HCT116 (cell line): ENCODE data around the gene OR10A6. TPM values are rescaled to one million over a fixed set of nuclear protein-coding genes. Genes with fewer than 3 reads are reported as not detected.

Experiments used
- ATAC-seq: fragments of 200-7000 bp; cut with Tn5 transposase; 2 replicates; pipeline ENCODE4 v1.9.1; 2020; ENCODE audit warnings: mild to moderate bottlenecking, moderate library complexity
- BruUV-seq: library from RNA; stranded (reverse); fragments of 400-500 nt; replicated peaks from 2 replicates; lab custom pipeline; 2021; lab: Mats Ljungman, UMichigan
- CTCF ChIA-PET: fragments of 300-600 bp; sonication (Branson Sonifier 250); formaldehyde crosslinking; loops from one replicate; lab custom pipeline; 2021; ENCODE audit warnings: antibody characterized with exemption; lab: Charles Lee
- POLR2A ChIA-PET: fragments of 300-600, 350-600 bp; sonication (Branson Sonifier 250); formaldehyde crosslinking; loops from one replicate; lab custom pipeline; 2021; ENCODE audit warnings: antibody characterized with exemption; lab: Charles Lee
- RAD21 ChIA-PET, 2 experiments: fragments of 300-600 bp; sonication (Branson Sonifier 250); formaldehyde crosslinking; loops; one replicate each; lab custom pipeline; 2023; ENCODE audit warnings: low total read pairs in 2 of 2; ENCODE audit not compliant: uncharacterized antibody in 2 of 2, unreplicated experiment in 2 of 2, low non-redundant PET in 1 of 2; lab: Charles Lee
- DNase-seq: peaks from one replicate; pipeline ENCODE4 v3.0.0-alpha.2; 2010; ENCODE audit warnings: low read depth, low spot score
- H2AFZ ChIP-seq: fragments of 200-600 bp; shearing (Covaris generic), sonication (generic); 2 replicates; pipeline ENCODE4 v1.6.1; 2017; ENCODE audit warnings: low read depth, mixed run types, mixed read lengths, antibody characterized with exemption, low read length; ENCODE audit not compliant: poor library complexity, severe bottlenecking
- H3K27ac ChIP-seq: 2 replicates; pipeline ENCODE4 v1.5.1; 2012; ENCODE audit warnings: low read depth, low read length
- H3K27me3 ChIP-seq: fragments of 200-600 bp; sonication (generic); 2 replicates; pipeline ENCODE4 v1.6.1; 2016; ENCODE audit warnings: mixed run types, low read length, mixed read lengths; ENCODE audit not compliant: insufficient read depth
- H3K36me3 ChIP-seq, 2 experiments: fragments of 200-500 bp in 1 of 2; fragments of 200-600 bp in 1 of 2; sonication (Bioruptor generic) in 1 of 2; sonication (generic) in 1 of 2; 2 replicates each; pipeline versions ENCODE4 v1.5.1 to v1.6.1; 2014 to 2016; ENCODE audit warnings: low read length in 2 of 2, inconsistent platforms in 1 of 2, mixed read lengths in 1 of 2, mixed run types in 1 of 2; ENCODE audit not compliant: insufficient read depth in 2 of 2, control insufficient read depth in 1 of 2
- H3K4me1 ChIP-seq, 2 experiments: fragments of 200-600 bp in 1 of 2; sonication (generic) in 1 of 2; 2 replicates each; pipeline versions ENCODE4 v1.5.1 to v1.6.1; 2012 to 2017; ENCODE audit warnings: low read length in 2 of 2, inconsistent platforms in 1 of 2, mild to moderate bottlenecking in 1 of 2, mixed read lengths in 1 of 2, mixed run types in 1 of 2, moderate library complexity in 1 of 2; ENCODE audit not compliant: insufficient read depth in 2 of 2, control insufficient read depth in 1 of 2
- H3K4me2 ChIP-seq: fragments of 200-600 bp; sonication (generic); 2 replicates; pipeline ENCODE4 v1.6.1; 2017; ENCODE audit warnings: mixed run types, low read length, mixed read lengths
- H3K4me3 ChIP-seq, 2 experiments: fragments of 200-600 bp in 1 of 2; sonication (generic) in 1 of 2; replicated peaks in 1 of 2; 2 replicates each; pipeline ENCODE4 v1.5.1; 2011 to 2016; ENCODE audit warnings: low read length in 2 of 2, control low read depth in 1 of 2, low read depth in 1 of 2, mild to moderate bottlenecking in 1 of 2, mixed read lengths in 1 of 2, mixed run types in 1 of 2
- H3K79me2 ChIP-seq: fragments of 200-600 bp; sonication (generic); 2 replicates; pipeline ENCODE4 v1.6.1; 2017; ENCODE audit warnings: mild to moderate bottlenecking, mixed run types, low read length, moderate library complexity, mixed read lengths; ENCODE audit not compliant: insufficient read depth
- H3K9ac ChIP-seq: fragments of 200-600 bp; sonication (generic); 2 replicates; pipeline ENCODE4 v1.6.1; 2016; ENCODE audit warnings: low read length, mixed read lengths
- H3K9me2 ChIP-seq: fragments of 200-600 bp; sonication (generic), shearing (Covaris generic); 2 replicates; pipeline ENCODE4 v1.6.1; 2017; ENCODE audit warnings: mixed run types, mild to moderate bottlenecking, moderate library complexity; ENCODE audit not compliant: insufficient read depth
- H3K9me3 ChIP-seq, 2 experiments: fragments of 200-500 bp in 1 of 2; fragments of 200-600 bp in 1 of 2; sonication (Bioruptor generic) in 1 of 2; sonication (generic) in 1 of 2; 2 replicates each; pipeline ENCODE4 v1.6.1; 2014 to 2017; ENCODE audit warnings: low read length in 2 of 2, mixed read lengths in 2 of 2, inconsistent platforms in 1 of 2, low read depth in 1 of 2, mild to moderate bottlenecking in 1 of 2, mixed run types in 1 of 2, moderate library complexity in 1 of 2; ENCODE audit not compliant: control insufficient read depth in 1 of 2, insufficient read depth in 1 of 2
- H4K20me1 ChIP-seq: fragments of 200-600 bp; sonication (generic), shearing (Covaris generic); 2 replicates; pipeline ENCODE4 v1.6.1; 2017; ENCODE audit warnings: mixed run types, mild to moderate bottlenecking, moderate library complexity; ENCODE audit not compliant: insufficient read depth
- CBX3 ChIP-seq: IDR thresholded peaks from 2 replicates; pipeline ENCODE4 v1.6.1; 2012; ENCODE audit warnings: low read depth
- EGR1 ChIP-seq: IDR thresholded peaks from 2 replicates; pipeline ENCODE4 v1.6.1; 2012; ENCODE audit warnings: low read depth
- EZH2 ChIP-seq: fragments of 200-600 bp; sonication (generic); IDR thresholded peaks from 2 replicates; pipeline ENCODE4 v1.6.1; 2017; ENCODE audit warnings: antibody characterized with exemption, mixed run types
- FOSL1 ChIP-seq: IDR thresholded peaks from 2 replicates; pipeline ENCODE4 v1.6.1; 2012; ENCODE audit warnings: low read depth
- POLR2A ChIP-seq: IDR thresholded peaks from 2 replicates; pipeline ENCODE4 v1.7.0; 2011; ENCODE audit warnings: borderline replicate concordance; ENCODE audit not compliant: insufficient read depth, insufficient read length; ENCODE audit errors: extremely low read depth
- RAD21 ChIP-seq: IDR thresholded peaks from 2 replicates; pipeline ENCODE4 v1.6.1; 2012; ENCODE audit warnings: low read depth, mild to moderate bottlenecking
- REST ChIP-seq: IDR thresholded peaks from 2 replicates; pipeline ENCODE4 v1.6.1; 2012; ENCODE audit warnings: low read depth
- SRF ChIP-seq: IDR thresholded peaks from 2 replicates; pipeline ENCODE4 v1.6.1; 2012; ENCODE audit warnings: low read depth
- TCF7L2 ChIP-seq: IDR thresholded peaks from 2 replicates; pipeline ENCODE4 v1.7.0; 2011; ENCODE audit warnings: borderline replicate concordance, inconsistent platforms; ENCODE audit not compliant: insufficient read depth, insufficient read length; ENCODE audit errors: extremely low read depth
- ZNF274 ChIP-seq: fragments of 200-500 bp; sonication (Bioruptor generic); IDR thresholded peaks from 2 replicates; pipeline ENCODE4 v1.6.1; 2014; ENCODE audit warnings: mild to moderate bottlenecking, low read depth, low read length, inconsistent platforms
- intact Hi-C: fragments of 100-400 bp; cut with micrococcal nuclease; formaldehyde crosslinking; loops from 2 replicates; pipeline ENCODE4 v1.10.0; 2022
- total RNA-seq: library from RNA; stranded (reverse); gene quantifications from one replicate; pipeline ENCODE4 v1.2.1, GENCODE V29; 2021; ENCODE audit not compliant: unreplicated experiment
- TF ChIP-seq, protein P1 (sequence below): IDR thresholded peaks from 2 replicates; pipeline ENCODE4 v1.6.1; 2011; ENCODE audit warnings: mild to moderate bottlenecking, low read length, moderate library complexity; ENCODE audit not compliant: insufficient replicate concordance; ENCODE audit errors: extremely low read depth
- TF ChIP-seq, protein P2 (sequence below): IDR thresholded peaks from 2 replicates; pipeline ENCODE4 v1.6.1; 2012
- TF ChIP-seq, protein P3 (sequence below), 3 experiments: fragments of 200-600 bp in 1 of 3; sonication (generic) in 1 of 3; IDR thresholded peaks in 2 of 3; conservative IDR thresholded peaks in 1 of 3; 2 replicates each; pipeline ENCODE4 v1.5.1; 2012 to 2017; ENCODE audit warnings: low read depth in 2 of 3, low read length in 2 of 3, antibody characterized with exemption in 1 of 3, borderline replicate concordance in 1 of 3, control low read depth in 1 of 3, mild to moderate bottlenecking in 1 of 3, mixed read lengths in 1 of 3, mixed run types in 1 of 3, moderate library complexity in 1 of 3; ENCODE audit not compliant: insufficient read depth in 1 of 3

OR10A6 gene
- total RNA-seq, 1 experiment from 2014 or later, result not detected

DNA sequence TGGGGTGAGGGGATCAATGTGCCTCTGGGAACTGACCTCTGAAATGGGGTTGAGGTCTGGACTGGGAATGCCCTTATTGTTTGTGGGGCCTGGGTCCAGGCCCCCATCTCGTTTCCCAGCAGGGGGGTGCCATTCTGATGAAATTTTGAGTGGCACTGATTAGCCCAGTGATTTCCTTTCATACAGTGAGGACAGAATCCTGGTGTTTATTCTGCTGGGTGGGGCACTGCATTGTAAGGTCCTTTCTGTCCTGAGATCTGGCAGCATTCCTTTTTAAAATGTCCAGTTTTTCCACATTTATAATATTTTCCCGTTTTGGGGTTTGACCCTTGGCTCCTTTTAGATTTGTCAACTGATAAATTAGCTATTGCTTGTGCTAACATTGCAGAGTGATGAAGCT lies 27.1 kb downstream of the OR10A6 start:
- H3K27ac ChIP-seq, result no peak overlapping the region
- intact Hi-C loops, result no loop called here

More for the DNA sequence above, 27.1 kb downstream of the OR10A6 start:
- DNase-seq, result no peak
- no peak overlapping the region for H3K9ac ChIP-seq
- no peak overlapping the region for H3K4me2 ChIP-seq
- no peaks in the 10 kb centered on the region for H3K79me2 ChIP-seq
- no peak for ATAC-seq
- no TSS peak for BruUV-seq
- peaks cover 38% of the 10 kb centered on the region for H3K27me3 ChIP-seq
- no peaks in the 10 kb centered on the region for H3K36me3 ChIP-seq
- TF ChIP-seq, protein P1, sequence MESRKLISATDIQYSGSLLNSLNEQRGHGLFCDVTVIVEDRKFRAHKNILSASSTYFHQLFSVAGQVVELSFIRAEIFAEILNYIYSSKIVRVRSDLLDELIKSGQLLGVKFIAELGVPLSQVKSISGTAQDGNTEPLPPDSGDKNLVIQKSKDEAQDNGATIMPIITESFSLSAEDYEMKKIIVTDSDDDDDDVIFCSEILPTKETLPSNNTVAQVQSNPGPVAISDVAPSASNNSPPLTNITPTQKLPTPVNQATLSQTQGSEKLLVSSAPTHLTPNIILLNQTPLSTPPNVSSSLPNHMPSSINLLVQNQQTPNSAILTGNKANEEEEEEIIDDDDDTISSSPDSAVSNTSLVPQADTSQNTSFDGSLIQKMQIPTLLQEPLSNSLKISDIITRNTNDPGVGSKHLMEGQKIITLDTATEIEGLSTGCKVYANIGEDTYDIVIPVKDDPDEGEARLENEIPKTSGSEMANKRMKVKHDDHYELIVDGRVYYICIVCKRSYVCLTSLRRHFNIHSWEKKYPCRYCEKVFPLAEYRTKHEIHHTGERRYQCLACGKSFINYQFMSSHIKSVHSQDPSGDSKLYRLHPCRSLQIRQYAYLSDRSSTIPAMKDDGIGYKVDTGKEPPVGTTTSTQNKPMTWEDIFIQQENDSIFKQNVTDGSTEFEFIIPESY, result no peak
- TF ChIP-seq ZNF274, result no peak
- TF ChIP-seq EZH2, result no peak
- TF ChIP-seq, protein P2, sequence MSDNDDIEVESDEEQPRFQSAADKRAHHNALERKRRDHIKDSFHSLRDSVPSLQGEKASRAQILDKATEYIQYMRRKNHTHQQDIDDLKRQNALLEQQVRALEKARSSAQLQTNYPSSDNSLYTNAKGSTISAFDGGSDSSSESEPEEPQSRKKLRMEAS, result no peak
- no peak for TF ChIP-seq FOSL1
- no peak for TF ChIP-seq EGR1
- no peak for TF ChIP-seq REST
- TF ChIP-seq, protein P3, sequence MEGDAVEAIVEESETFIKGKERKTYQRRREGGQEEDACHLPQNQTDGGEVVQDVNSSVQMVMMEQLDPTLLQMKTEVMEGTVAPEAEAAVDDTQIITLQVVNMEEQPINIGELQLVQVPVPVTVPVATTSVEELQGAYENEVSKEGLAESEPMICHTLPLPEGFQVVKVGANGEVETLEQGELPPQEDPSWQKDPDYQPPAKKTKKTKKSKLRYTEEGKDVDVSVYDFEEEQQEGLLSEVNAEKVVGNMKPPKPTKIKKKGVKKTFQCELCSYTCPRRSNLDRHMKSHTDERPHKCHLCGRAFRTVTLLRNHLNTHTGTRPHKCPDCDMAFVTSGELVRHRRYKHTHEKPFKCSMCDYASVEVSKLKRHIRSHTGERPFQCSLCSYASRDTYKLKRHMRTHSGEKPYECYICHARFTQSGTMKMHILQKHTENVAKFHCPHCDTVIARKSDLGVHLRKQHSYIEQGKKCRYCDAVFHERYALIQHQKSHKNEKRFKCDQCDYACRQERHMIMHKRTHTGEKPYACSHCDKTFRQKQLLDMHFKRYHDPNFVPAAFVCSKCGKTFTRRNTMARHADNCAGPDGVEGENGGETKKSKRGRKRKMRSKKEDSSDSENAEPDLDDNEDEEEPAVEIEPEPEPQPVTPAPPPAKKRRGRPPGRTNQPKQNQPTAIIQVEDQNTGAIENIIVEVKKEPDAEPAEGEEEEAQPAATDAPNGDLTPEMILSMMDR (IDR thresholded peaks at IDR 0.05 in 2 of 3, conservative IDR thresholded peaks at IDR 0.05 in 1 of 3; ENCODE audit: borderline replicate concordance in 1 of 3, insufficient read depth in 1 of 3, low read depth in 2 of 3, low read length in 2 of 3), result no peak
- TF ChIP-seq TCF7L2, result no peak
- no peak for TF ChIP-seq RAD21
- TF ChIP-seq POLR2A, result no peak
- TF ChIP-seq CBX3, result no peak
- no peak for TF ChIP-seq SRF
- ChIA-PET CTCF (no interaction called here), RAD21 (no interaction called here), POLR2A (no interaction called here)
- H3K9me2 ChIP-seq, result no peaks in the 10 kb centered on the region
- no peaks in the 10 kb centered on the region for H4K20me1 ChIP-seq
- H3K9me3 ChIP-seq, result no peaks in the 10 kb centered on the region
- H2AFZ ChIP-seq, result no peak overlapping the region
- H3K4me3 ChIP-seq, result no peak overlapping the region
- no peaks in the 10 kb centered on the region for H3K4me1 ChIP-seq
